ENCODE measurements around the gene ZBTB24.
A peak's percentile ranks its signal among the peaks of the same experiment; 100 is the strongest.
"Not testable (repeated sequence)": the region's sequence is repeated elsewhere in the genome, so short reads cannot be mapped to it uniquely, and the experiment has no call there.

Gene ZBTB24

GRCh38 chr6:109471105-109471810 lies 11.8 kb downstream of the ZBTB24 start:
- DNase-seq (ENCODE audit: low spot score) = no peak

GRCh38 chr6:109469591-109470189 lies 13.3 kb downstream of the ZBTB24 start:
- DNase-seq (ENCODE audit: low spot score) = no peak

GRCh38 chr6:109467696-109468095 lies 15.3 kb downstream of the ZBTB24 start:
- no peak for DNase-seq (ENCODE audit: low spot score)

- no peak for DNase-seq (ENCODE audit: low spot score)
Observed at GRCh38 chr6:109466212-109466923, 16.7 kb downstream of the ZBTB24 start.

- DNase-seq (ENCODE audit: low spot score) = no peak
Observed at GRCh38 chr6:109465772-109466171, 17.2 kb downstream of the ZBTB24 start.

GRCh38 chr6:109461733-109462526 lies 21.1 kb downstream of the ZBTB24 start:
- peak; percentile 45 for DNase-seq (ENCODE audit: low spot score)

GRCh38 chr6:109461205-109461604 lies 21.8 kb downstream of the ZBTB24 start:
- DNase-seq (ENCODE audit: low spot score) = not testable (repeated sequence)

- no peak for DNase-seq (ENCODE audit: low spot score)
Observed at GRCh38 chr6:109460161-109460829, 22.7 kb downstream of the ZBTB24 start.

GRCh38 chr6:109458774-109459531 lies 24.1 kb downstream of the ZBTB24 start:
- DNase-seq (ENCODE audit: low spot score) = peak; percentile 28

GRCh38 chr6:109457562-109457996 lies 25.4 kb downstream of the ZBTB24 start:
- no peak for DNase-seq (ENCODE audit: low spot score)

- peak; percentile 58 for DNase-seq (ENCODE audit: low spot score)
Observed at GRCh38 chr6:109456710-109457561, 26.1 kb downstream of the ZBTB24 start.

GRCh38 chr6:109456111-109456583 lies 26.9 kb downstream of the ZBTB24 start:
- DNase-seq (ENCODE audit: low spot score) = no peak

GRCh38 chr6:109455437-109456110 lies 27.4 kb downstream of the ZBTB24 start, which contains the start of gene MICAL1:
Gene MICAL1 (minus strand): TSS chr6:109455772. CDS start chr6:109454196, 1,576 bp downstream.
- DNase-seq (ENCODE audit: low spot score) = peak; percentile 70

GRCh38 chr6:109454496-109455436 lies 28.3 kb downstream of the ZBTB24 start:
- no peak for DNase-seq (ENCODE audit: low spot score)

- DNase-seq (ENCODE audit: low spot score) = no peak
Observed at GRCh38 chr6:109453594-109454495, 29.2 kb downstream of the ZBTB24 start.

GRCh38 chr6:109453156-109453555 lies 29.9 kb downstream of the ZBTB24 start:
- no peak for DNase-seq (ENCODE audit: low spot score)

GRCh38 chr6:109452181-109452580 lies 30.8 kb downstream of the ZBTB24 start:
- no peak for DNase-seq (ENCODE audit: low spot score)

Data from kidney tubule cell (primary cell).